Activated CD4-positive, CD25-positive, alpha-beta regulatory T cell treated with anti-CD3 and anti-CD28 coated beads, Interleukin-2, amount 50 U/mL, for 72 hours (primary cell): ENCODE measurements around the gene BMX.

Experiments used
- DNase-seq: peaks from one replicate; pipeline ENCODE4 v3.0.0; 2021

Gene BMX

GRCh38 chrX:15509845-15510244 lies 9.2 kb downstream of the BMX start:
- no peak for DNase-seq

- no peak for DNase-seq
These were observed 11.0 kb downstream of the BMX start for GRCh38 chrX:15511563-15511962.

- DNase-seq: no peak
These were observed 11.9 kb downstream of the BMX start for GRCh38 chrX:15512401-15512965.

- no peak for DNase-seq
These were observed 13.7 kb downstream of the BMX start for GRCh38 chrX:15514279-15514678.

- no peak for DNase-seq
These were observed 15.3 kb downstream of the BMX start for GRCh38 chrX:15515931-15516330.

- DNase-seq: no peak
These were observed 21.9 kb downstream of the BMX start for GRCh38 chrX:15522464-15522863.

GRCh38 chrX:15523088-15523487 lies 22.5 kb downstream of the BMX start:
- no peak for DNase-seq

GRCh38 chrX:15524417-15524816 lies 23.8 kb downstream of the BMX start:
- no peak for DNase-seq

- no peak for DNase-seq
These were observed 25.2 kb downstream of the BMX start for GRCh38 chrX:15525664-15526416.

GRCh38 chrX:15529165-15529564 lies 28.6 kb downstream of the BMX start:
- DNase-seq: no peak

GRCh38 chrX:15530318-15530717 lies 29.7 kb downstream of the BMX start:
- DNase-seq: no peak

GRCh38 chrX:15546745-15547144 lies 46.1 kb downstream of the BMX start:
- DNase-seq: no peak

GRCh38 chrX:15547356-15547755 lies 46.7 kb downstream of the BMX start:
- DNase-seq: no peak

GRCh38 chrX:15549189-15550012 lies 48.8 kb downstream of the BMX start:
- DNase-seq: no peak

- DNase-seq: no peak
These were observed 58.6 kb downstream of the BMX start for GRCh38 chrX:15559227-15559626.

- no peak for DNase-seq
These were observed 60.3 kb downstream of the BMX start for GRCh38 chrX:15560924-15561323.

- DNase-seq: no peak
These were observed 62.4 kb downstream of the BMX start for GRCh38 chrX:15563056-15563455.

- no peak for DNase-seq
These were observed 64.5 kb downstream of the BMX start for GRCh38 chrX:15564981-15565579.

GRCh38 chrX:15566244-15566643 lies 65.6 kb downstream of the BMX start:
- DNase-seq: no peak

- no peak for DNase-seq
These were observed 66.7 kb downstream of the BMX start for GRCh38 chrX:15567267-15567666.

- DNase-seq: no peak
These were observed 67.4 kb downstream of the BMX start for GRCh38 chrX:15567886-15568616.

- DNase-seq: no peak
These were observed 69.5 kb downstream of the BMX start for GRCh38 chrX:15570145-15570544.

- DNase-seq: no peak
These were observed 73.4 kb downstream of the BMX start for GRCh38 chrX:15574017-15574416.
